GM12892 (cell line): Measurements from ENCODE around the gene THADA.

Experiments used
- POLR2A ChIP-seq: IDR thresholded peaks from 2 replicates; pipeline ENCODE4 v1.6.1; 2011; ENCODE audit warnings: low read depth, low read length, control low read depth
- POLR2AphosphoS5 ChIP-seq: IDR thresholded peaks from 2 replicates; pipeline ENCODE4 v1.6.1; 2011; ENCODE audit warnings: low read depth, low read length, control low read depth

DNA sequence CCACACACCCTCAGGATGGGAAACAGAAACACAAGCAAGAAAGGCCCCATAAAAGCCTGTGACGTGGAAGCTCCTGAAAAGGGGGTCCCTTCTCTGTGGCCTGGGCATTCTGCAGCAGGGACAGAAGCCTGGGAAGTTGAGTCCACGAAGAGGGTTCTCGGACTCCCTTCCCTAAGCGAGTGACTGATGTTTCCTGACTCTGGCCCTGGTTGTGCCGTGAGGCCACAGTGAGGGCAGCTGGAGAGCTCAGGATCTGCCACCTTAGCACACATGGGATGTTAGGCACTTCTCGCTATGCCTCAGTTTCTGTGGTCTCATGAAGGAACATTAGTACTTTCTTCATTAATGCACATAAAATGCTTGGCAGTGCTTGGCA is 282.2 kb downstream of the THADA start:
- no peak for TF ChIP-seq POLR2A
- no peak for TF ChIP-seq POLR2AphosphoS5
